Hepatocyte (in vitro differentiated cells): ENCODE data around the gene CDH4. TPM values are rescaled to one million over a fixed set of nuclear protein-coding genes. Genes with fewer than 3 reads are reported as not detected.

Source experiments
- DNase-seq: peaks from one replicate; pipeline ENCODE4 v3.0.0-alpha.2; 2016; ENCODE audit warnings: low spot score
- H2AFZ ChIP-seq: fragments of 200-600 bp; sonication (generic); 2 replicates; pipeline ENCODE4 v1.6.0; 2016; ENCODE audit warnings: antibody characterized with exemption, mild to moderate bottlenecking
- H3K27ac ChIP-seq: fragments of 200-600 bp; sonication (generic); 2 replicates; pipeline ENCODE4 v1.5.1; 2016; ENCODE audit warnings: mild to moderate bottlenecking
- H3K27me3 ChIP-seq: fragments of 200-600 bp; sonication (generic); 2 replicates; pipeline ENCODE4 v1.6.1; 2016
- H3K36me3 ChIP-seq: fragments of 200-600 bp; sonication (generic); replicated peaks from 2 replicates; pipeline ENCODE4 v1.5.1; 2016; ENCODE audit warnings: low read depth; ENCODE audit not compliant: insufficient read depth
- H3K4me1 ChIP-seq: fragments of 200-600 bp; sonication (generic); 2 replicates; pipeline ENCODE4 v1.5.1; 2016; ENCODE audit warnings: mild to moderate bottlenecking, moderate library complexity; ENCODE audit not compliant: insufficient read depth
- H3K4me2 ChIP-seq: fragments of 200-600 bp; sonication (generic); 2 replicates; pipeline ENCODE4 v1.6.0; 2016
- H3K4me3 ChIP-seq: fragments of 200-600 bp; sonication (generic); 2 replicates; pipeline ENCODE4 v1.5.1; 2016; ENCODE audit warnings: mild to moderate bottlenecking
- H3K79me2 ChIP-seq: fragments of 200-600 bp; sonication (generic); 2 replicates; pipeline ENCODE4 v1.6.0; 2017; ENCODE audit warnings: mild to moderate bottlenecking
- H3K9me2 ChIP-seq: fragments of 200-600 bp; sonication (generic); replicated peaks from 2 replicates; pipeline ENCODE4 v1.6.0; 2017; ENCODE audit warnings: mild to moderate bottlenecking; ENCODE audit not compliant: insufficient read depth
- H3K9me3 ChIP-seq: fragments of 200-600 bp; sonication (generic); 2 replicates; pipeline ENCODE4 v1.5.1; 2016; ENCODE audit warnings: low read depth, mild to moderate bottlenecking
- H4K20me1 ChIP-seq: fragments of 200-600 bp; sonication (generic); 2 replicates; pipeline ENCODE4 v1.6.0; 2016; ENCODE audit warnings: mild to moderate bottlenecking; ENCODE audit not compliant: insufficient read depth, poor library complexity, severe bottlenecking
- CTCF ChIP-seq: fragments of 200-600 bp; sonication (generic); IDR thresholded peaks from 2 replicates; pipeline ENCODE4 v1.5.1; 2016; ENCODE audit warnings: antibody characterized with exemption, mild to moderate bottlenecking; ENCODE audit not compliant: poor library complexity
- EZH2 ChIP-seq: fragments of 200-600 bp; sonication (generic); IDR thresholded peaks from 2 replicates; pipeline ENCODE4 v1.6.1; 2016; ENCODE audit warnings: antibody characterized with exemption, mild to moderate bottlenecking, borderline replicate concordance
- EZH2phosphoT487 ChIP-seq: fragments of 200-600 bp; sonication (generic); IDR thresholded peaks from one replicate; pipeline ENCODE4 v1.6.1; 2018; ENCODE audit warnings: antibody characterized with exemption, mild to moderate bottlenecking, low read depth, moderate library complexity; ENCODE audit not compliant: unreplicated experiment, severe bottlenecking
- WGBS: methylation state at CpG from one replicate; pipeline ENCODE4 v1.1.6; 2016; ENCODE audit warnings: low lambda C conversion rate; ENCODE audit errors: missing lambda C conversion rate; 5-methylcytosine and 5-hydroxymethylcytosine counted together
- polyA plus RNA-seq: library from polyadenylated mRNA; unstranded; fragments of >200 nt; fragmentation: Nextera tagmentation; extraction: Ambion mirVana; gene quantifications from 2 replicates; pipeline ENCODE4 v1.2.1, GENCODE V29; 2016
- total RNA-seq: library from RNA; depleted of rRNA; stranded (reverse); fragments of >200 nt; gene quantifications from 2 replicates; pipeline ENCODE4 v1.2.3, GENCODE V29; 2014

CDH4 gene
- total and polyA plus RNA-seq, 2 experiments from 2014 or later, result 0.53 to 0.73 TPM

- Histone ChIP-seq H3K4me2 (no peak overlapping the region), H3K9me3 (no peaks in the 10 kb centered on the region), H3K27ac (no peak overlapping the region), H3K4me3 (no peak overlapping the region), H3K4me1 (no peaks in the 10 kb centered on the region), H3K9me2 (no peaks in the 10 kb centered on the region), H3K27me3 (no peaks in the 10 kb centered on the region), H2AFZ (no peak overlapping the region), H3K79me2 (no peaks in the 10 kb centered on the region), H4K20me1 (no peaks in the 10 kb centered on the region), H3K36me3 (no peaks in the 10 kb centered on the region)
- DNase-seq, result no peak
- WGBS, result 88% methylated on average over 24 of the region's 24 CpGs
- TF ChIP-seq CTCF, result no peak
These were observed 525.9 kb downstream of the CDH4 start for GRCh38 chr20:61777773-61778494.

DNA sequence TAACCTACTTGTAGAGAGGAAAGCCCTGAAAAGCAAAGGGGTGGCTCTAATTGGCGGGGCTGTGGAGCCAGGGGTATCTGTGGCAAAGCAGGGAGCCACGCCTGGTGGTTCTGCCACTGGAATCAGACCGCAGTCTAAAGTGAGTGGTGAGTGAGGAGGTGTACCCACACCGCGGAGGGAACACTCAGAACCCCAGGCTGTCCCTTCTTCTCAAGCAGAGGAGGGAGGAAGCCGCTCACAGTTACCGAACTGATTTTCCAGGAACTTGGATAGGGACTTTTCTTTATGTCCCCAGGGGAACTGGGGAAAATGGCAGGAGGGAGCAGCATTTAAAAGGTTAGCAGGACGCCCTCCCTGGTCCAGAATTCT, 526.4 kb downstream of the CDH4 start:
- Histone ChIP-seq H3K27ac (no peak overlapping the region), H3K9me3 (no peaks in the 10 kb centered on the region), H3K27me3 (no peaks in the 10 kb centered on the region), H3K9me2 (no peaks in the 10 kb centered on the region), H4K20me1 (no peaks in the 10 kb centered on the region), H3K79me2 (no peaks in the 10 kb centered on the region), H2AFZ (no peak overlapping the region), H3K4me1 (no peaks in the 10 kb centered on the region), H3K4me2 (no peak overlapping the region), H3K4me3 (no peak overlapping the region), H3K36me3 (no peaks in the 10 kb centered on the region)
- no peak for DNase-seq
- 80% methylated on average over 8 of the region's 8 CpGs for WGBS
- TF ChIP-seq EZH2phosphoT487 (no peak), EZH2 (no peak), CTCF (no peak)

DNA sequence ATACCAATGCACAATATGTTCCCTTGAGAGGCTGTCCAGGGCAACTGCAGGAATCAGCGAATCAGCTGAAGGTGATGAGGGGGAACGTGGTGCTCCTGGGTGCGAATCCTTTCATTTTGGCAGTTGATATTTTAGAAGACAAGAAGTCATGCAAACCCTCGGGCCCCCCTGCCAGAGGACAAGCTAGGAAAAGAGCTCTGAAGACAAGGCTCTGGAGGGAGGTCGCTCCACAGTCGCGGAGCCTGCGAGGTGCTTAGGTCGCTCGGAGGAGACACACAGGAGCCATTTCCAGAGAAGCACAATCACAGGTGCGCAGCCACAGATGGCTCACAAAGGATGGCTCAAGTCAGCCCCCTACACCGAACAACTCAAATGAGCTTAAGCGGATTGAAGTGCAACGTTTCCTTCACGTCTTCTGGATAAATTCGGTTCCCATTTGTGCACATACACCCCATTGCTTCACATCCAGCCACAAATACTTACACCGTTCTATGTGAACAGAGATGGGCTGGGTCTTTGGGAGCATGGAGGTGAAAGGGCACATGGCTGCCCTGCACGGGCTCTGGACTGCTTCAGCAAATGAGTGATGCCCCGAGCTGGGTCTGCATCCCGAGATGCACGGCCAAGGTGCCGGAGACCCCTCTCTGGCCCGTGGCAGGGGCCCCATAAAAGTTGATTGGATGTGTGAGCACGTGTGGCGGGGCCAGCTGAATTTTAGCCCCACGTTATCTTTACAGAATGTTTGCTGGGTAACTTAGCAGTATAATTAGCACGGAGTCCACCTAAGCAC, 527.3 kb downstream of the CDH4 start:
- Histone ChIP-seq H3K27me3 (no peaks in the 10 kb centered on the region), H3K79me2 (no peaks in the 10 kb centered on the region), H3K9me2 (no peaks in the 10 kb centered on the region), H3K36me3 (no peaks in the 10 kb centered on the region), H4K20me1 (no peaks in the 10 kb centered on the region), H3K4me3 (no peak overlapping the region), H3K27ac (no peak overlapping the region), H3K4me1 (no peaks in the 10 kb centered on the region), H3K4me2 (no peak overlapping the region), H3K9me3 (no peaks in the 10 kb centered on the region), H2AFZ (no peak overlapping the region)
- TF ChIP-seq CTCF, result no peak
- TF ChIP-seq EZH2, result no peak
- TF ChIP-seq EZH2phosphoT487, result no peak
- 87% methylated on average over 27 of the region's 27 CpGs for WGBS
- no peak for DNase-seq
